Hepatic stellate cell (primary cell): ENCODE data around the gene ANKS6.

Experiments
- DNase-seq: peaks from one replicate; pipeline ENCODE4 v3.0.0; 2011; ENCODE audit warnings: low spot score

The ANKS6 gene

GRCh38 chr9:98738741-98739140 lies 57.6 kb downstream of the ANKS6 start:
- DNase-seq, result no peak

GRCh38 chr9:98736226-98736625 lies 60.1 kb downstream of the ANKS6 start:
- no peak for DNase-seq

- no peak for DNase-seq
These were observed 63.6 kb downstream of the ANKS6 start for GRCh38 chr9:98732801-98733200.

GRCh38 chr9:98732091-98732490 lies 64.3 kb downstream of the ANKS6 start:
- DNase-seq, result no peak

- no peak for DNase-seq
These were observed 65.5 kb downstream of the ANKS6 start for GRCh38 chr9:98730871-98731270.

- no peak for DNase-seq
These were observed 67.9 kb downstream of the ANKS6 start for GRCh38 chr9:98728500-98728899.

GRCh38 chr9:98727428-98727827 lies 68.9 kb downstream of the ANKS6 start:
- no peak for DNase-seq

- DNase-seq, result peak; percentile 34
These were observed 69.6 kb downstream of the ANKS6 start for GRCh38 chr9:98726735-98727134.

- DNase-seq, result no peak
These were observed 71.4 kb downstream of the ANKS6 start for GRCh38 chr9:98724810-98725530.

GRCh38 chr9:98721643-98722042 lies 74.7 kb downstream of the ANKS6 start:
- no peak for DNase-seq

- DNase-seq, result no peak
These were observed 76.0 kb downstream of the ANKS6 start for GRCh38 chr9:98720402-98720801.

- no peak for DNase-seq
These were observed 77.3 kb downstream of the ANKS6 start for GRCh38 chr9:98719055-98719454.

- DNase-seq, result no peak
These were observed 81.5 kb downstream of the ANKS6 start for GRCh38 chr9:98714833-98715232.

- no peak for DNase-seq
These were observed 83.4 kb downstream of the ANKS6 start for GRCh38 chr9:98712987-98713386.

GRCh38 chr9:98709968-98710965 lies 86.1 kb downstream of the ANKS6 start:
- DNase-seq, result peak; percentile 46

- no peak for DNase-seq
These were observed 87.1 kb downstream of the ANKS6 start, which contains the start of gene GABBR2 for GRCh38 chr9:98708933-98709911. Gene GABBR2 (minus strand): TSS chr9:98708935. CDS start chr9:98708737, 198 bp downstream.

GRCh38 chr9:98708103-98708932 lies 88.0 kb downstream of the ANKS6 start:
- DNase-seq, result no peak

- DNase-seq, result peak; percentile 74
These were observed 88.9 kb downstream of the ANKS6 start for GRCh38 chr9:98707166-98708102.

- DNase-seq, result no peak
These were observed 89.6 kb downstream of the ANKS6 start for GRCh38 chr9:98706651-98707165.
